WTC11 (cell line): Measurements from ENCODE around the gene SEZ6L.

ENCODE experiments used
- SP1 ChIP-seq: sonication (generic); formaldehyde crosslinking; conservative IDR thresholded peaks from 2 replicates; pipeline ENCODE4 v1.8.1; 2022; ENCODE audit warnings: missing genetic modification reagents
- TF ChIP-seq, protein P1 (sequence below): fragments of 200-600 bp; IDR thresholded peaks from 2 replicates; pipeline ENCODE4 v1.8.0; 2022; ENCODE audit warnings: antibody characterized with exemption

DNA sequence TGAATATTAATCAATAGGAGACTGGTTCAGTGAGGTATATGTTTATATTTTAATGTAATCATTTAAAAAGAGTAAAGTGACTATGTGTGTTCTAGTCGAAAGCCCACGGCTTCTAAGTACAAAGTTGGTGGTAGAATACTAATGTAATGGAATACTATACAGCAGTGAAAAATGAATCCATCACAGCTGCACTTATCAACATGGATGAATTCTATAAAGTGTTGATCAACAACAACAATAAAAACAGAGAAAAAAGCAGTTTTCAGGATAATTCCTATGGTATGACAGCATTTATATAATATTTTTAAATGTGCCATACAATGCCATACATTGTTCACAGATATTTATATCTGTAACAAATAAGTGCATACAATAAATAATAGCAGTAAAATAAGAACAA, 114.1 kb downstream of the SEZ6L start:
- TF ChIP-seq, protein P1, sequence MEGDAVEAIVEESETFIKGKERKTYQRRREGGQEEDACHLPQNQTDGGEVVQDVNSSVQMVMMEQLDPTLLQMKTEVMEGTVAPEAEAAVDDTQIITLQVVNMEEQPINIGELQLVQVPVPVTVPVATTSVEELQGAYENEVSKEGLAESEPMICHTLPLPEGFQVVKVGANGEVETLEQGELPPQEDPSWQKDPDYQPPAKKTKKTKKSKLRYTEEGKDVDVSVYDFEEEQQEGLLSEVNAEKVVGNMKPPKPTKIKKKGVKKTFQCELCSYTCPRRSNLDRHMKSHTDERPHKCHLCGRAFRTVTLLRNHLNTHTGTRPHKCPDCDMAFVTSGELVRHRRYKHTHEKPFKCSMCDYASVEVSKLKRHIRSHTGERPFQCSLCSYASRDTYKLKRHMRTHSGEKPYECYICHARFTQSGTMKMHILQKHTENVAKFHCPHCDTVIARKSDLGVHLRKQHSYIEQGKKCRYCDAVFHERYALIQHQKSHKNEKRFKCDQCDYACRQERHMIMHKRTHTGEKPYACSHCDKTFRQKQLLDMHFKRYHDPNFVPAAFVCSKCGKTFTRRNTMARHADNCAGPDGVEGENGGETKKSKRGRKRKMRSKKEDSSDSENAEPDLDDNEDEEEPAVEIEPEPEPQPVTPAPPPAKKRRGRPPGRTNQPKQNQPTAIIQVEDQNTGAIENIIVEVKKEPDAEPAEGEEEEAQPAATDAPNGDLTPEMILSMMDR, result no peak
- no peak for TF ChIP-seq SP1
